GM18519 (cell line): ENCODE data around the gene XXYLT1.
"Not testable (repeated sequence)": the region's sequence is repeated elsewhere in the genome, so short reads cannot be mapped to it uniquely, and the experiment has no call there.

Source experiments
- ATAC-seq: cut with Tn5 transposase; IDR thresholded peaks from one replicate; pipeline ENCODE4 v1.9.1; 2021; ENCODE audit warnings: mild to moderate bottlenecking, moderate library complexity; ENCODE audit not compliant: unreplicated experiment, low FRiP score

Gene XXYLT1

GRCh38 chr3:195236076-195236798 lies 34.7 kb downstream of the XXYLT1 start:
- ATAC-seq, result no peak

- ATAC-seq, result no peak
Observed at GRCh38 chr3:195230244-195230643, 40.7 kb downstream of the XXYLT1 start.

GRCh38 chr3:195228886-195229285 lies 42.1 kb downstream of the XXYLT1 start:
- not testable (repeated sequence) for ATAC-seq

GRCh38 chr3:195227871-195228270 lies 43.1 kb downstream of the XXYLT1 start:
- no peak for ATAC-seq

GRCh38 chr3:195226900-195227447 lies 44.0 kb downstream of the XXYLT1 start:
- no peak for ATAC-seq

- ATAC-seq, result no peak
Observed at GRCh38 chr3:195226445-195226844, 44.5 kb downstream of the XXYLT1 start.

- ATAC-seq, result no peak
Observed at GRCh38 chr3:195224980-195225580, 45.9 kb downstream of the XXYLT1 start.

GRCh38 chr3:195224156-195224979 lies 46.6 kb downstream of the XXYLT1 start:
- ATAC-seq, result no peak

GRCh38 chr3:195221876-195222617 lies 48.9 kb downstream of the XXYLT1 start:
- no peak for ATAC-seq

GRCh38 chr3:195221015-195221853 lies 49.7 kb downstream of the XXYLT1 start:
- no peak for ATAC-seq

GRCh38 chr3:195219351-195220230 lies 51.4 kb downstream of the XXYLT1 start:
- no peak for ATAC-seq

GRCh38 chr3:195218331-195218730 lies 52.6 kb downstream of the XXYLT1 start:
- ATAC-seq, result not testable (repeated sequence)

GRCh38 chr3:195215576-195215975 lies 55.4 kb downstream of the XXYLT1 start:
- ATAC-seq, result not testable (repeated sequence)

GRCh38 chr3:195214381-195214780 lies 56.6 kb downstream of the XXYLT1 start:
- no peak for ATAC-seq

GRCh38 chr3:195213639-195214315 lies 57.2 kb downstream of the XXYLT1 start:
- no peak for ATAC-seq

GRCh38 chr3:195212749-195213375 lies 58.1 kb downstream of the XXYLT1 start:
- no peak for ATAC-seq

- ATAC-seq, result no peak
Observed at GRCh38 chr3:195212033-195212748, 58.8 kb downstream of the XXYLT1 start.
